Fibroblast of lung (primary cell): ENCODE measurements around the gene NKAIN2. TPM values are rescaled to one million over a fixed set of nuclear protein-coding genes. Genes with fewer than 3 reads are reported as not detected.

Experiments used
- DNase-seq, 2 donors: peaks; one replicate each; pipeline versions ENCODE4 v3.0.0 to v3.0.0-alpha.2; 2010; ENCODE audit warnings: low read depth in 2 of 2
- H2AFZ ChIP-seq: 2 replicates; pipeline ENCODE4 v1.5.1; 2012; ENCODE audit warnings: low read length, control low read depth, inconsistent platforms
- H3K27ac ChIP-seq: 2 replicates; pipeline ENCODE4 v1.5.1; 2011; ENCODE audit warnings: low read length, control low read depth; ENCODE audit not compliant: insufficient read depth
- H3K27me3 ChIP-seq: 2 replicates; pipeline ENCODE4 v1.5.1; 2011; ENCODE audit warnings: mild to moderate bottlenecking, low read length; ENCODE audit not compliant: control insufficient read depth, insufficient read depth
- H3K36me3 ChIP-seq: 2 replicates; pipeline ENCODE4 v1.5.1; 2011; ENCODE audit warnings: low read length; ENCODE audit not compliant: control insufficient read depth, insufficient read depth
- H3K4me1 ChIP-seq: 2 replicates; pipeline ENCODE4 v1.5.1; 2011; ENCODE audit warnings: low read length; ENCODE audit not compliant: control insufficient read depth, insufficient read depth; ENCODE audit errors: extremely low read depth
- H3K4me2 ChIP-seq: 2 replicates; pipeline ENCODE4 v1.5.1; 2011; ENCODE audit warnings: low read length, control low read depth; ENCODE audit not compliant: insufficient read depth; ENCODE audit errors: extremely low read depth
- H3K4me3 ChIP-seq, 4 experiments: fragments of 200-600 bp in 1 of 4; sonication (generic) in 1 of 4; replicated peaks in 1 of 4; 2 replicates each; pipeline ENCODE4 v1.5.1; 2011 to 2016; ENCODE audit warnings: low read length in 4 of 4, low read depth in 3 of 4, mild to moderate bottlenecking in 3 of 4, control low read depth in 2 of 4, inconsistent platforms in 1 of 4, mixed read lengths in 1 of 4; ENCODE audit not compliant: insufficient read depth in 1 of 4; ENCODE audit errors: control extremely low read depth in 1 of 4
- H3K79me2 ChIP-seq: 2 replicates; pipeline ENCODE4 v1.5.1; 2012; ENCODE audit warnings: mild to moderate bottlenecking, low read length, inconsistent platforms; ENCODE audit not compliant: control insufficient read depth, insufficient read depth
- H3K9ac ChIP-seq: 2 replicates; pipeline ENCODE4 v1.5.1; 2011; ENCODE audit warnings: mild to moderate bottlenecking, low read length, control low read depth; ENCODE audit not compliant: insufficient read depth
- H3K9me3 ChIP-seq: 2 replicates; pipeline ENCODE4 v1.5.1; 2012; ENCODE audit warnings: low read depth, low read length; ENCODE audit not compliant: control insufficient read depth, insufficient read depth
- H4K20me1 ChIP-seq: 2 replicates; pipeline ENCODE4 v1.5.1; 2011; ENCODE audit warnings: low read length; ENCODE audit not compliant: control insufficient read depth, insufficient read depth; ENCODE audit errors: extremely low read depth
- CTCF ChIP-seq, 2 donors: IDR thresholded peaks in 1 of 2; conservative IDR thresholded peaks in 1 of 2; 1 replicate in 1 of 2; 2 replicates in 1 of 2; pipeline ENCODE4 v1.5.1; 2011 to 2012; ENCODE audit warnings: low read length in 2 of 2, control low read depth in 1 of 2, inconsistent platforms in 1 of 2, low read depth in 1 of 2, mild to moderate bottlenecking in 1 of 2
- EZH2 ChIP-seq: IDR thresholded peaks from 2 replicates; pipeline ENCODE4 v1.5.1; 2012; ENCODE audit warnings: low read length, control low read depth, mild to moderate bottlenecking; ENCODE audit errors: missing control alignments
- polyA plus RNA-seq, 2 donors: library from polyadenylated mRNA; depleted of rRNA in 1 of 2; stranded (reverse) in 1 of 2; unstranded in 1 of 2; fragments of >200 nt; gene quantifications; 2 replicates each; pipeline ENCODE4 v1.2.1, GENCODE V29; 2011 to 2012; ENCODE audit warnings: missing spikeins in 1 of 2
- total RNA-seq: library from RNA; depleted of rRNA; stranded (reverse); fragments of >200 nt; gene quantifications from 2 replicates; pipeline ENCODE4 v1.2.1, GENCODE V29; 2014

The NKAIN2 gene
- total and polyA plus RNA-seq, 2 donors (not counting 1 experiment from before 2014, with no cell fraction given): not detected

DNA sequence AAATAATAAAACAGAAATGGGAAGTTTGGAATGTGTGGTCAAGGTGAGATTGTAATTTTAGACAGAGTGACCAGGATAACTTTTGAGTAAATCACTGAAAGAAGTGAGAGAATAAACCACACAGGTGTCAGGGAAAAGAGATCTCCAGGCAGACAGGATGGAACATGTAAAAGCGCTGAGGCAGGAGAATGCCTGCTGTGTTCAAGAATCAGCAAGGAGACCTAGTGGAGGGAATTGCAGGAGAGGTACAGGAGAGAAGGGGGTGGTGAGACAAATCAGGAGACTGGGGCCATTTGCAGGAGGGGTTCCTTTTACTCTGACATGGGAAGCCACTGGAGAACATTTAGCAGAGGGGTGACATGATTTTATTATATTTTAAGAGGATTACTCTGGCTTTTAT lies 456.7 kb downstream of the NKAIN2 start:
- TF ChIP-seq CTCF (conservative IDR thresholded peaks at IDR 0.05 in 1 of 2, IDR thresholded peaks at IDR 0.05 in 1 of 2; ENCODE audit: low read depth in 1 of 2, low read length in 2 of 2): no peak
- no peak for TF ChIP-seq EZH2
- Histone ChIP-seq H3K9me3 (no peaks in the 10 kb centered on the region), H4K20me1 (no peaks in the 10 kb centered on the region), H3K79me2 (no peaks in the 10 kb centered on the region), H3K9ac (no peak overlapping the region), H3K4me3 (no peak overlapping the region), H3K36me3 (no peaks in the 10 kb centered on the region), H3K4me2 (no peak overlapping the region), H3K27me3 (no peaks in the 10 kb centered on the region), H2AFZ (no peak overlapping the region), H3K27ac (no peak overlapping the region), H3K4me1 (no peaks in the 10 kb centered on the region)
- no peak for DNase-seq

DNA sequence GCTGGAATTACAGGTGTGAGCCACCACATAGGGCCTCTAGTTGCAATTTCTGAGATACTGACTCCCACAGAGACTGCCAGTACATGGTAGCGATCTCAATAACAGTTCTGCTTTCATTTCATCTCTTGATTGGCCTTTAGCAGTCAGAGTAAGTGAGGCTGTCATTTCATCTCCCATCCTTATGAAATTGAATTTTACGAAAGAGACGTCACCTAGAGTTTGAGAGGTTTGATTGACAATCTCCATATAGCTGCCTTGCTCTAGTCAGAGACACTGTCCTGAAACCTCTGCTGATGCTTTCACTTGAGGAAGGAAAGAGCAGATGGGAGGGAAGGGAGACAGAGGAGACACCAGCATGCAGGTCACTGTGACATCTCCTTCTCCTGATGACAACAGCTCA lies 466.1 kb downstream of the NKAIN2 start:
- TF ChIP-seq CTCF (conservative IDR thresholded peaks at IDR 0.05 in 1 of 2, IDR thresholded peaks at IDR 0.05 in 1 of 2; ENCODE audit: low read depth in 1 of 2, low read length in 2 of 2) (no peak), EZH2 (no peak)
- DNase-seq: no peak
- no peak overlapping the region for H3K4me2 ChIP-seq
- no peaks in the 10 kb centered on the region for H3K36me3 ChIP-seq
- no peaks in the 10 kb centered on the region for H3K79me2 ChIP-seq
- H3K4me3 ChIP-seq: no peak overlapping the region
- no peak overlapping the region for H2AFZ ChIP-seq
- H3K27ac ChIP-seq: no peak overlapping the region
- no peaks in the 10 kb centered on the region for H3K9me3 ChIP-seq
- no peaks in the 10 kb centered on the region for H3K27me3 ChIP-seq
- no peak overlapping the region for H3K9ac ChIP-seq
- no peaks in the 10 kb centered on the region for H4K20me1 ChIP-seq
- no peaks in the 10 kb centered on the region for H3K4me1 ChIP-seq

GRCh38 chr6:124273701-124274100 lies 470.0 kb downstream of the NKAIN2 start:
- no peak overlapping the region for H3K4me3 ChIP-seq
- no peaks in the 10 kb centered on the region for H3K79me2 ChIP-seq
- H3K9ac ChIP-seq: no peak overlapping the region
- no peaks in the 10 kb centered on the region for H3K4me1 ChIP-seq
- no peak for DNase-seq
- no peak overlapping the region for H3K27ac ChIP-seq
- no peak overlapping the region for H2AFZ ChIP-seq
- no peaks in the 10 kb centered on the region for H4K20me1 ChIP-seq
- H3K4me2 ChIP-seq: no peak overlapping the region
- H3K9me3 ChIP-seq: no peaks in the 10 kb centered on the region
- H3K27me3 ChIP-seq: no peaks in the 10 kb centered on the region
- no peaks in the 10 kb centered on the region for H3K36me3 ChIP-seq
- TF ChIP-seq CTCF (conservative IDR thresholded peaks at IDR 0.05 in 1 of 2, IDR thresholded peaks at IDR 0.05 in 1 of 2; ENCODE audit: low read depth in 1 of 2, low read length in 2 of 2) (no peak), EZH2 (no peak)
